Measurements from ENCODE around the gene METTL9. TPM values are rescaled to one million over a fixed set of nuclear protein-coding genes. Genes with fewer than 3 reads are reported as not detected.

Gene METTL9
- total RNA-seq, 2 experiments from 2014 or later: 120 to 121 TPM

DNA sequence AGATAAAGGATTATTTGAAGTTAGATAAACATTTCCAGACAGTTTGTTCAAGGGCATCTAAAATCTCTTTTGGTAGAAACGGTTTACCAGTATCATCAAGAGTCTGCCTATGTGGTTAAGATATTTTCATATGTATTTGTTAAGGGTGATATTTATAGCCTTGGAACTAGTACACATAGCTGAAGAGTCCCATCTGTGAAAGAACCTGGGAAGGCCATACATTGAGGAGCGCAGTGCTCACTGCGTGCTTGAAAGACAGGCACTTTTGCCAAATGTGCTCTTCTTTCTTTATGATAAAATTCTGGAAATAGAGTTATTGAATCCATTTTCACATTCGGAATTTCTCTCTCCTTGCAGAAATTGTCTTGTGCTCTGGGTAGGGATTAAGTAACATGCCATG, 45.3 kb downstream of the METTL9 start:
- Histone ChIP-seq H3K36me3 (ENCODE audit: insufficient read depth, low read length) (peaks cover 13% of the 10 kb centered on the region; the same call in 1 of the 2 replicates), H2AFZ (ENCODE audit: low read length) (peak overlapping the region; percentile 6; the same call in 1 of the 2 replicates), H3K9me3 (ENCODE audit: low read length) (no peaks in the 10 kb centered on the region), H3K4me2 (ENCODE audit: low read length) (peak overlapping the region; percentile 74), H3K79me2 (ENCODE audit: insufficient read depth, low read depth, low read length) (peaks cover 68% of the 10 kb centered on the region), H3K9me2 (ENCODE audit: insufficient read depth, low read length) (no peaks in the 10 kb centered on the region), H4K20me1 (ENCODE audit: insufficient read depth, low read length) (no peaks in the 10 kb centered on the region), H3K4me3 (ENCODE audit: low read depth, low read length, poor library complexity, severe bottlenecking) (peak overlapping the region; percentile 58), H3K27ac (ENCODE audit: low read depth, low read length, poor library complexity, severe bottlenecking) (peak overlapping the region; percentile 95), H3K4me1 (ENCODE audit: insufficient read depth, low read length, poor library complexity, severe bottlenecking) (peaks cover 84% of the 10 kb centered on the region)
- BruUV-seq (replicated peaks): TSS peak; percentile 73
- TF ChIP-seq, protein P1, sequence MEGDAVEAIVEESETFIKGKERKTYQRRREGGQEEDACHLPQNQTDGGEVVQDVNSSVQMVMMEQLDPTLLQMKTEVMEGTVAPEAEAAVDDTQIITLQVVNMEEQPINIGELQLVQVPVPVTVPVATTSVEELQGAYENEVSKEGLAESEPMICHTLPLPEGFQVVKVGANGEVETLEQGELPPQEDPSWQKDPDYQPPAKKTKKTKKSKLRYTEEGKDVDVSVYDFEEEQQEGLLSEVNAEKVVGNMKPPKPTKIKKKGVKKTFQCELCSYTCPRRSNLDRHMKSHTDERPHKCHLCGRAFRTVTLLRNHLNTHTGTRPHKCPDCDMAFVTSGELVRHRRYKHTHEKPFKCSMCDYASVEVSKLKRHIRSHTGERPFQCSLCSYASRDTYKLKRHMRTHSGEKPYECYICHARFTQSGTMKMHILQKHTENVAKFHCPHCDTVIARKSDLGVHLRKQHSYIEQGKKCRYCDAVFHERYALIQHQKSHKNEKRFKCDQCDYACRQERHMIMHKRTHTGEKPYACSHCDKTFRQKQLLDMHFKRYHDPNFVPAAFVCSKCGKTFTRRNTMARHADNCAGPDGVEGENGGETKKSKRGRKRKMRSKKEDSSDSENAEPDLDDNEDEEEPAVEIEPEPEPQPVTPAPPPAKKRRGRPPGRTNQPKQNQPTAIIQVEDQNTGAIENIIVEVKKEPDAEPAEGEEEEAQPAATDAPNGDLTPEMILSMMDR (conservative IDR thresholded peaks at IDR 0.05; ENCODE audit: low read length): no peak
- no peak for TF ChIP-seq EZH2phosphoT487 (IDR thresholded peaks at IDR 0.05; ENCODE audit: borderline replicate concordance, low read depth, low read length)
- intact Hi-C loops (cut with micrococcal nuclease; ENCODE audit: unreplicated experiment): loop anchor here (1.0 to 2.0 kb wide), 2 partner anchors 46 to 60 kb away; partner anchors contain the start of gene METTL9
- POLR2A ChIA-PET: interaction anchor here (0.6 to 2.1 kb wide), 5 partner anchors 8 to 1157 kb away, joined by 3 to 10 read pairs (median 4); no protein-coding TSS in a partner anchor
- DNase-seq (ENCODE audit: low spot score): peak; percentile 42
- CTCF ChIA-PET (ENCODE audit: unreplicated experiment): interaction anchor here (0.6 to 1.2 kb wide), 2 partner anchors 125 to 547 kb away, joined by 3 read pairs; no protein-coding TSS in a partner anchor

DNA sequence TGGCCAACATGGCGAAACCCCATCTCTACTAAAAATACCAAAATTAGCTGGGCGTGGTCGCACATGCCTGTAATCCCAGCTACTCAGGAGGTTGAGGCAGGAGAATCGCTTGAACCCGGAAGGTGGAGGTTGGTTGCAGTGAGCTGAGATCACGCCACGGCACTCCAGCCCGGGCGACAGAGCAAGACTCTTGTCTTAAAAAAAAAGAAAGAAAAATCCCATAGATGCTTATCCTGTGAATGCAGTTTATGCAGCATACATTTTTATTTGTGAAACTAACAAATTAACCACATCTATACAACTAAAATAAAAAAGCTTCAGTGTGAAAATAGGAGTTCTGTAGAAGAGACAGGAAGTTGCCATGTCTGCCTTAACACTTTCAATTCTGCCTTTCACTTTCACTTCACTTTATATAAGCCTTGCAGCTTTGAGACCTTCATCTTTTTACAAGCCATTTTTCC, 45.9 kb downstream of the METTL9 start:
- Histone ChIP-seq H3K9me3 (ENCODE audit: low read length) (no peaks in the 10 kb centered on the region), H3K9me2 (ENCODE audit: insufficient read depth, low read length) (no peaks in the 10 kb centered on the region), H2AFZ (ENCODE audit: low read length) (peak overlapping the region; percentile 0; the same call in 1 of the 2 replicates), H3K4me1 (ENCODE audit: insufficient read depth, low read length, poor library complexity, severe bottlenecking) (peaks cover 85% of the 10 kb centered on the region), H3K27ac (ENCODE audit: low read depth, low read length, poor library complexity, severe bottlenecking) (peak overlapping the region; percentile 95), H4K20me1 (ENCODE audit: insufficient read depth, low read length) (no peaks in the 10 kb centered on the region), H3K79me2 (ENCODE audit: insufficient read depth, low read depth, low read length) (peaks cover 68% of the 10 kb centered on the region), H3K4me2 (ENCODE audit: low read length) (peak overlapping the region; percentile 74), H3K36me3 (ENCODE audit: insufficient read depth, low read length) (peaks cover 13% of the 10 kb centered on the region; the same call in 1 of the 2 replicates), H3K4me3 (ENCODE audit: low read depth, low read length, poor library complexity, severe bottlenecking) (peak overlapping the region; percentile 58)
- no peak for TF ChIP-seq EZH2phosphoT487 (IDR thresholded peaks at IDR 0.05; ENCODE audit: borderline replicate concordance, low read depth, low read length)
- TF ChIP-seq, protein P1 (conservative IDR thresholded peaks at IDR 0.05; ENCODE audit: low read length): no peak
- ChIA-PET POLR2A (interaction anchor here (0.6 to 2.1 kb wide), 8 partner anchors 9 to 1157 kb away, joined by 3 to 10 read pairs (median 4); no protein-coding TSS in a partner anchor), CTCF (ENCODE audit: unreplicated experiment) (interaction anchor here (0.6 to 1.7 kb wide), 3 partner anchors 12 to 546 kb away, joined by 3 to 4 read pairs (median 3); no protein-coding TSS in a partner anchor)
- peak; percentile 86 for DNase-seq (ENCODE audit: low spot score)
- intact Hi-C loops (cut with micrococcal nuclease; ENCODE audit: unreplicated experiment): loop anchor here (1.0 to 2.0 kb wide), 2 partner anchors 46 to 61 kb away; partner anchors contain the start of gene METTL9
- no TSS peak for BruUV-seq (replicated peaks)

DNA sequence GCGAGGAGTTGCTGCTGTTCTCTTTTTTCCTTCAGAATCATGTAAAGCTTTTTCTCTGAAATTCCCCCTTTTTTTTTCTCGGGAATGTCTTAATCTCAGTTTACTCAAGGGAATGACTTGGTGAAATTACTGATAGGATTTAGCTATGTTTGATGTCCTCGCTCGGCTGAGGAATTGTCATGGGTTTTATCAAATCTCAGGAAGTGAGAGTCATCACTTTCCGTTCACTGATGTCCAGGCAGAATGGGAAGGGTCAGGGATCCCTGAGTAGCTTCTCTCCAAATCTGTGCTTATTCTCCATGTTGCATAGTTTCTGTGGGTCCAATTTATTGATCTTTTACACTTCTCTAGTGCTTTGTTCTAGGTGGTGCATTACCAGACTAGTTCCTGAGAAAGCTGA, 46.7 kb downstream of the METTL9 start:
- peaks cover 87% of the 10 kb centered on the region for H3K4me1 ChIP-seq (ENCODE audit: insufficient read depth, low read length, poor library complexity, severe bottlenecking)

More for the DNA sequence above, 46.7 kb downstream of the METTL9 start:
- peaks cover 13% of the 10 kb centered on the region; the same call in 1 of the 2 replicates for H3K36me3 ChIP-seq (ENCODE audit: insufficient read depth, low read length)
- CTCF ChIA-PET (ENCODE audit: unreplicated experiment): interaction anchor here (1.7 kb wide), 1 partner anchor 11 kb away, joined by 4 read pairs; no protein-coding TSS in a partner anchor
- no peak for DNase-seq (ENCODE audit: low spot score)
- H4K20me1 ChIP-seq (ENCODE audit: insufficient read depth, low read length): no peaks in the 10 kb centered on the region
- no peak overlapping the region; the same call in 1 of the 2 replicates for H2AFZ ChIP-seq (ENCODE audit: low read length)
- H3K27ac ChIP-seq (ENCODE audit: low read depth, low read length, poor library complexity, severe bottlenecking): peak overlapping the region; percentile 95
- no peak for TF ChIP-seq EZH2phosphoT487 (IDR thresholded peaks at IDR 0.05; ENCODE audit: borderline replicate concordance, low read depth, low read length)
- TF ChIP-seq, protein P1 (conservative IDR thresholded peaks at IDR 0.05; ENCODE audit: low read length): no peak
- peak overlapping the region; percentile 58 for H3K4me3 ChIP-seq (ENCODE audit: low read depth, low read length, poor library complexity, severe bottlenecking)
- no TSS peak for BruUV-seq (replicated peaks)
- POLR2A ChIA-PET: interaction anchor here (0.8 to 2.1 kb wide), 6 partner anchors 41 to 139 kb away, joined by 3 to 10 read pairs (median 4); no protein-coding TSS in a partner anchor
- intact Hi-C loops (cut with micrococcal nuclease; ENCODE audit: unreplicated experiment): no loop called here
- peak overlapping the region; percentile 74 for H3K4me2 ChIP-seq (ENCODE audit: low read length)
- H3K9me2 ChIP-seq (ENCODE audit: insufficient read depth, low read length): no peaks in the 10 kb centered on the region
- no peaks in the 10 kb centered on the region for H3K9me3 ChIP-seq (ENCODE audit: low read length)
- H3K79me2 ChIP-seq (ENCODE audit: insufficient read depth, low read depth, low read length): peaks cover 65% of the 10 kb centered on the region
